H1 (cell line): Measurements from ENCODE around the gene EHD2. TPM values are rescaled to one million over a fixed set of nuclear protein-coding genes. Genes with fewer than 3 reads are reported as not detected.

Source experiments
- CTCF ChIA-PET: fragments of 300-600 bp; sonication (Branson Sonifier 250); formaldehyde crosslinking; loops from one replicate; lab custom pipeline; 2021; ENCODE audit not compliant: partially characterized antibody; lab: Charles Lee
- POLR2A ChIA-PET: fragments of 300-600 bp; sonication (Branson Sonifier 250); formaldehyde crosslinking; loops from one replicate; lab custom pipeline; 2021; ENCODE audit warnings: inconsistent platforms; ENCODE audit not compliant: partially characterized antibody; lab: Charles Lee
- DNase-seq, 2 experiments: peaks; one replicate each; pipeline versions ENCODE4 v3.0.0 to v3.0.0-alpha.2; 2010 to 2022; ENCODE audit warnings: low spot score in 2 of 2, low read depth in 1 of 2, mixed read lengths in 1 of 2
- FAIRE-seq: peaks from 2 replicates; lab custom pipeline; 2011; peaks lifted over from hg19 to GRCh38; lab: Jason Lieb, UNC
- H2AFZ ChIP-seq: 2 replicates; pipeline ENCODE4 v1.8.1; 2012; ENCODE audit warnings: low read length, inconsistent platforms
- H2AK5ac ChIP-seq: 2 replicates; pipeline ENCODE4 v1.6.1; 2013; ENCODE audit warnings: low read depth, low read length
- H2BK120ac ChIP-seq: replicated peaks from 2 replicates; pipeline ENCODE3; 2013; ENCODE audit warnings: low read depth, low read length, inconsistent platforms
- H2BK12ac ChIP-seq: 2 replicates; pipeline ENCODE4 v1.6.1; 2013; ENCODE audit warnings: low read depth, low read length
- H2BK15ac ChIP-seq: 2 replicates; pipeline ENCODE4 v1.6.1; 2013; ENCODE audit warnings: low read length
- H2BK20ac ChIP-seq: 2 replicates; pipeline ENCODE4 v1.6.1; 2013; ENCODE audit warnings: low read length
- H2BK5ac ChIP-seq: 2 replicates; pipeline ENCODE4 v1.6.1; 2013; ENCODE audit warnings: low read depth, low read length
- H3K14ac ChIP-seq: 2 replicates; pipeline ENCODE4 v1.6.1; 2013; ENCODE audit warnings: inconsistent platforms; ENCODE audit not compliant: insufficient read length
- H3K18ac ChIP-seq: 2 replicates; pipeline ENCODE4 v1.6.1; 2013; ENCODE audit warnings: low read length; ENCODE audit errors: extremely low read depth
- H3K23ac ChIP-seq: 2 replicates; pipeline ENCODE4 v1.6.1; 2013; ENCODE audit warnings: inconsistent platforms; ENCODE audit not compliant: insufficient read length
- H3K23me2 ChIP-seq: 2 replicates; pipeline ENCODE4 v1.6.1; 2013; ENCODE audit warnings: low read depth, low read length
- H3K27ac ChIP-seq: 2 replicates; pipeline ENCODE4 v1.6.1; 2011; ENCODE audit warnings: low read depth, low read length, inconsistent platforms
- H3K27me3 ChIP-seq, 4 experiments: replicated peaks in 1 of 4; 1 replicate in 1 of 4; 2 replicates in 3 of 4; pipeline versions ENCODE4 v1.6.1 to v1.8.1; 2011 to 2013; ENCODE audit warnings: low read length in 3 of 4, mild to moderate bottlenecking in 3 of 4, inconsistent platforms in 2 of 4, mixed read lengths in 2 of 4, moderate library complexity in 1 of 4; ENCODE audit not compliant: control insufficient read depth in 3 of 4, insufficient read depth in 3 of 4; ENCODE audit errors: extremely low read depth in 1 of 4
- H3K36me3 ChIP-seq, 4 experiments: 2 replicates each; pipeline versions ENCODE4 v1.6.1 to v1.8.1; 2011 to 2013; ENCODE audit warnings: mild to moderate bottlenecking in 4 of 4, low read length in 3 of 4, moderate library complexity in 2 of 4, control low read depth in 1 of 4, inconsistent platforms in 1 of 4; ENCODE audit not compliant: insufficient read depth in 4 of 4, control insufficient read depth in 2 of 4
- H3K4ac ChIP-seq: replicated peaks from 2 replicates; pipeline ENCODE3; 2013; ENCODE audit warnings: low read length, low read depth, mixed read lengths, inconsistent platforms; ENCODE audit not compliant: insufficient read length
- H3K4me1 ChIP-seq, 4 experiments: replicated peaks in 1 of 4; 1 replicate in 1 of 4; 2 replicates in 3 of 4; pipeline versions ENCODE4 v1.6.1 to v1.8.1; 2011 to 2013; ENCODE audit warnings: low read length in 3 of 4, inconsistent platforms in 2 of 4, mixed read lengths in 1 of 4; ENCODE audit not compliant: insufficient read depth in 4 of 4, control insufficient read depth in 3 of 4
- H3K4me2 ChIP-seq, 2 experiments: 2 replicates each; pipeline versions ENCODE4 v1.6.1 to v1.8.1; 2011 to 2013; ENCODE audit warnings: low read depth in 2 of 2, low read length in 2 of 2, control low read depth in 1 of 2, inconsistent platforms in 1 of 2, mild to moderate bottlenecking in 1 of 2; ENCODE audit not compliant: insufficient read depth in 1 of 2
- H3K4me3 ChIP-seq, 4 experiments: fragments of 200-600, 300-600 bp in 1 of 4; sonication (generic), shearing (Covaris generic), sonication (Bioruptor Twin) in 1 of 4; 2 replicates each; pipeline versions ENCODE4 v1.5.1 to v1.8.1; 2011 to 2016; ENCODE audit warnings: low read length in 4 of 4, low read depth in 3 of 4, control low read depth in 2 of 4, inconsistent platforms in 2 of 4, mild to moderate bottlenecking in 2 of 4, mixed read lengths in 1 of 4, moderate library complexity in 1 of 4; ENCODE audit not compliant: insufficient read depth in 2 of 4; ENCODE audit errors: extremely low read depth in 1 of 4
- H3K56ac ChIP-seq: replicated peaks from 2 replicates; pipeline ENCODE3; 2013; ENCODE audit warnings: low read depth, mild to moderate bottlenecking, mixed read lengths, low read length, inconsistent platforms; ENCODE audit not compliant: insufficient read length
- H3K79me1 ChIP-seq: 2 replicates; pipeline ENCODE4 v1.6.1; 2013; ENCODE audit warnings: low read depth, low read length, control low read depth
- H3K79me2 ChIP-seq, 2 experiments: 2 replicates each; pipeline versions ENCODE4 v1.6.1 to v1.8.1; 2012 to 2013; ENCODE audit warnings: low read length in 2 of 2, mild to moderate bottlenecking in 2 of 2, inconsistent platforms in 1 of 2; ENCODE audit not compliant: insufficient read depth in 2 of 2, control insufficient read depth in 1 of 2
- H3K9ac ChIP-seq, 4 experiments: replicated peaks in 1 of 4; 1 replicate in 1 of 4; 2 replicates in 3 of 4; pipeline versions ENCODE4 v1.6.1 to v1.8.1; 2011 to 2013; ENCODE audit warnings: low read depth in 3 of 4, low read length in 3 of 4, control low read depth in 2 of 4, mild to moderate bottlenecking in 2 of 4, moderate library complexity in 2 of 4, inconsistent platforms in 1 of 4; ENCODE audit errors: extremely low read depth in 1 of 4
- H3K9me3 ChIP-seq, 2 experiments: 2 replicates each; pipeline versions ENCODE4 v1.6.1 to v1.8.1; 2012 to 2013; ENCODE audit warnings: mild to moderate bottlenecking in 2 of 2, moderate library complexity in 2 of 2, control low read depth in 1 of 2, inconsistent platforms in 1 of 2, low read depth in 1 of 2, low read length in 1 of 2, mixed read lengths in 1 of 2; ENCODE audit not compliant: insufficient read depth in 2 of 2
- H4K20me1 ChIP-seq, 2 experiments: replicated peaks in 1 of 2; 2 replicates each; pipeline versions ENCODE3 to v1.8.1; 2011 to 2013; ENCODE audit warnings: inconsistent platforms in 2 of 2, low read length in 2 of 2, mild to moderate bottlenecking in 1 of 2; ENCODE audit not compliant: insufficient read depth in 2 of 2, control insufficient read depth in 1 of 2
- H4K5ac ChIP-seq: 2 replicates; pipeline ENCODE4 v1.6.1; 2013; ENCODE audit warnings: low read length, low read depth, mixed read lengths, inconsistent platforms; ENCODE audit not compliant: insufficient read length
- H4K8ac ChIP-seq: 2 replicates; pipeline ENCODE4 v1.8.0; 2013; ENCODE audit warnings: mild to moderate bottlenecking, moderate library complexity, low read length, inconsistent platforms; ENCODE audit not compliant: insufficient read depth; ENCODE audit errors: extremely low read depth
- H4K91ac ChIP-seq: replicated peaks from 2 replicates; pipeline ENCODE3; 2013; ENCODE audit warnings: low read length, mixed read lengths, inconsistent platforms; ENCODE audit not compliant: insufficient read length
- BACH1 ChIP-seq: IDR thresholded peaks from 2 replicates; pipeline ENCODE4 v1.6.1; 2012; ENCODE audit warnings: low read length, improper control_type of control experiment
- BRCA1 ChIP-seq: IDR thresholded peaks from 2 replicates; pipeline ENCODE4 v1.6.1; 2012; ENCODE audit warnings: low read depth, low read length, improper control_type of control experiment
- CHD1 ChIP-seq: IDR thresholded peaks from 2 replicates; pipeline ENCODE4 v1.6.1; 2012; ENCODE audit warnings: low read depth, low read length, improper control_type of control experiment
- CTBP2 ChIP-seq: IDR thresholded peaks from 2 replicates; pipeline ENCODE4 v1.7.0; 2011; ENCODE audit warnings: borderline replicate concordance, mild to moderate bottlenecking, moderate library complexity, mixed read lengths, low read length; ENCODE audit not compliant: insufficient read depth, insufficient read length
- E2F6 ChIP-seq: IDR thresholded peaks from 2 replicates; pipeline ENCODE4 v1.6.1; 2012; ENCODE audit warnings: inconsistent platforms
- EZH2 ChIP-seq: fragments of 200-600 bp; sonication (generic); IDR thresholded peaks from 2 replicates; pipeline ENCODE4 v1.7.1; 2012; ENCODE audit warnings: low read depth, mild to moderate bottlenecking, moderate library complexity, low read length, inconsistent platforms; ENCODE audit not compliant: severe bottlenecking
- FOSL1 ChIP-seq: IDR thresholded peaks from 2 replicates; pipeline ENCODE4 v1.6.1; 2011; ENCODE audit warnings: mild to moderate bottlenecking, low read depth, low read length, moderate library complexity; ENCODE audit not compliant: insufficient read depth
- HDAC6 ChIP-seq: IDR thresholded peaks from one replicate; pipeline ENCODE4 v1.7.1; 2012; ENCODE audit warnings: low read depth, mild to moderate bottlenecking, inconsistent platforms, low read length, moderate library complexity
- JUND ChIP-seq: IDR thresholded peaks from 2 replicates; pipeline ENCODE4 v1.6.1; 2011; ENCODE audit warnings: mild to moderate bottlenecking, improper control_type of control experiment, low read length
- PHF8 ChIP-seq: fragments of 200-600 bp; sonication (generic); conservative IDR thresholded peaks from 2 replicates; pipeline ENCODE4 v1.7.1; 2012; ENCODE audit warnings: low read depth, mild to moderate bottlenecking, inconsistent platforms, low read length, moderate library complexity
- RBBP5 ChIP-seq: IDR thresholded peaks from 2 replicates; pipeline ENCODE4 v1.7.1; 2012; ENCODE audit warnings: low read depth, mild to moderate bottlenecking, inconsistent platforms, low read length, moderate library complexity, borderline replicate concordance
- SP4 ChIP-seq: IDR thresholded peaks from 2 replicates; pipeline ENCODE4 v1.6.1; 2012; ENCODE audit warnings: low read length, inconsistent platforms
- TAF1 ChIP-seq: IDR thresholded peaks from 2 replicates; pipeline ENCODE4 v1.6.1; 2011; ENCODE audit warnings: mild to moderate bottlenecking, low read depth, low read length
- WGBS, 2 experiments: shearing (Covaris generic) in 1 of 2; methylation state at CpG; one replicate each; pipeline versions ENCODE4 v1.1.6 to v1.1.7; 2013 to 2015; ENCODE audit warnings: low lambda C conversion rate in 2 of 2, mixed read lengths in 2 of 2, inconsistent platforms in 1 of 2, low coverage in 1 of 2, missing lambda C conversion rate in 1 of 2; ENCODE audit not compliant: insufficient replicate concordance in 2 of 2, insufficient coverage in 1 of 2, insufficient read length in 1 of 2; ENCODE audit errors: extremely low coverage in 1 of 2, missing lambda C conversion rate in 1 of 2; 5-methylcytosine and 5-hydroxymethylcytosine counted together
- polyA plus RNA-seq, 7 experiments: library from polyadenylated mRNA; depleted of rRNA in 3 of 7; stranded (reverse) in 5 of 7; unstranded in 2 of 7; fragments of >200 nt in 5 of 7; fragments of 200-250 nt in 2 of 7; gene quantifications; 1 replicate in 5 of 7; 2 replicates in 1 of 7; 4 replicates in 1 of 7; pipeline versions ENCODE4 v1.2.1 to v1.2.3, GENCODE V29; 2011 to 2013; ENCODE audit warnings: missing spikeins in 2 of 7, mixed read lengths in 2 of 7
- total RNA-seq: library from RNA; stranded (reverse); fragmentation: NEBNext Ultra II Directional; extraction: Animal tissue kit (Norgen Biotek cat#: 25700); gene quantifications from 2 replicates; pipeline ENCODE4 v1.2.1, GENCODE V29; 2021

The EHD2 gene
- total and polyA plus RNA-seq, 2 of the 8 experiments (the other 6 are each of a cell fraction or from before 2014, with no cell fraction given): 4.5 to 14.3 TPM

GRCh38 chr19:47741544-47742140 lies 28.4 kb downstream of the EHD2 start:
- Histone ChIP-seq H3K36me3 (peaks cover 0 to 4% (median 0%) of the 10 kb centered on the region in 4 experiments; a peak in 1 of 8 replicates), H3K79me1 (no peaks in the 10 kb centered on the region), H2BK20ac (no peak overlapping the region), H2BK120ac (no peak overlapping the region), H3K9ac (no peak overlapping the region), H2BK12ac (no peak overlapping the region), H2AFZ (no peak overlapping the region), H4K5ac (no peak overlapping the region), H4K8ac (no peak overlapping the region), H3K4me1 (peaks cover 0 to 11% (median 4%) of the 10 kb centered on the region in 4 experiments; a peak in 4 of 7 replicates), H3K14ac (no peak overlapping the region), H3K9me3 (no peaks in the 10 kb centered on the region), H3K23ac (no peak overlapping the region), H3K27me3 (no peaks in the 10 kb centered on the region), H4K20me1 (no peaks in the 10 kb centered on the region), H2AK5ac (no peak overlapping the region), H3K4me2 (no peak overlapping the region), H3K4ac (peak overlapping the region; percentile 69), H3K56ac (no peak overlapping the region), H3K18ac (no peak overlapping the region), H2BK15ac (no peak overlapping the region), H3K79me2 (peaks cover 0 to 9% of the 10 kb centered on the region in 2 experiments; a peak in 3 of 4 replicates), H3K23me2 (peaks cover 7% of the 10 kb centered on the region; the same call in 1 of the 2 replicates), H4K91ac (peak overlapping the region; percentile 65), H3K4me3 (no peak overlapping the region), H2BK5ac (no peak overlapping the region), H3K27ac (no peak overlapping the region)
- 90% methylated on average over 13 of the region's 15 CpGs; no CpG with 5 or more reads in 1 of the 2 experiments for WGBS, 2 experiments
- ChIA-PET CTCF (interaction anchor here (0.7 to 4.7 kb wide), 7 partner anchors 28 to 305 kb away, joined by 3 to 51 read pairs (median 17); partner anchors contain the start of gene EHD2), POLR2A (interaction anchor here (0.6 to 11.1 kb wide), 4 partner anchors 12 to 24 kb away, joined by 3 to 204 read pairs (median 3); no protein-coding TSS in a partner anchor)
- FAIRE-seq (no peak), DNase-seq (no peak)
- TF ChIP-seq E2F6 (no peak), BACH1 (no peak), TAF1 (no peak), JUND (no peak), RBBP5 (no peak), HDAC6 (no peak), CHD1 (no peak), SP4 (no peak), BRCA1 (no peak), PHF8 (no peak), FOSL1 (no peak), CTBP2 (no peak), EZH2 (no peak)
